ENCODE data around the gene PSMC4.

Gene PSMC4

DNA sequence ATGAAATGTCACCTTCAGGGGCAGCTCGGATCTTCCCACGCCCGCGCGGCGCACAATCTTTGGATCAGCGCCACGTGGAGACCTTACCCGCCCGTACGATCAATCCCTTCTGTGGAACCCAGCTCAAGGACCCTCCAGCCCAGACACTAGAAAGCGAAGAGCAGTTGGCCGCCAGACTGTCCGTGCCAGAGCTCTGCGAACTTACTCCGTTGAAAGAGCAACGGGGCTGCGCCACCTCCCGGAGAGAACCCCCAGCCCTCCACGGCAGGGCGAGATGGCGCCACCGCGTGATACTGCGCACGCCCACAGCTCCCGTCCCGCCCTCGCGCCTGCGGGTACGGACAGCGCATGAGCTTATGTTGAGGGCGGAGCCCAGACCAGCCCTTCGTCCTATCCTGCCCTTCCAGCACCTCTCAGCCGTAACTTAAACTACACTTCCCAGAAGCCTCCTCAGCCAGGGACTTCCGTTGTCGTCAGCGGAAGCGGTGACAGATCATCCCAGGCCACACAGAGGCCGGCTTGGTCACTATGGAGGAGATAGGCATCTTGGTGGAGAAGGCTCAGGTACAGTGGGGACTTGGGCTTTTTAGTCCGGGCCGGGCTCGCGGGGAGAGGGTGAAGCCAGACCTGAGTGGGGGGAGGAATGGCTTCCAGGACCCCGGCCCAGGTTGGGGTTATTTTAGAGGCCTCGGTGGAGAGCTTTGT, at the start of gene PSMC4:
Gene PSMC4, plus strand, starts transcription at position 491 of the 705 bp plus-strand sequence. Its CDS starts 38 bp downstream, at position 529.
- DNase-seq (ENCODE audit: low spot score) = peak; percentile 100

DNA sequence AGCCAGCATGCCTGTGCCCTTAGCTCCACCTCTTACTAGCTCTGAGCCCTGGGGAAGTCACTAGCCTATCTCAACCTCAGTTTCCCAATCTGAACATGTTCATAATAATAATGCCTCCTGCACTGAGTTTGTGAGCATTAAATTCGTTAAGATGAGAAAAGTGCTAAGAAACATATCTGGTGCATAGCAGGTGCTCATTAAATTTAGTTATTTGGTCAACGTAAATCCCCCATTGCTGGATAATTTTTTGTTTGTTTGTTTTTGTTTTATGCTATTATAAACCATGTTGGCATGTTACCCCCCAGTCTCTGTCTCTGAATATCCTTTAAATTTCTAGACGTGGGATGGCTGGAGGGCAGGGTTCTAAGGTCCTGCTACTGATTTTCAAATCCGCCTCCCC, 47.1 kb upstream of the PSMC4 start:
- no peak for DNase-seq (ENCODE audit: low spot score)

DNA sequence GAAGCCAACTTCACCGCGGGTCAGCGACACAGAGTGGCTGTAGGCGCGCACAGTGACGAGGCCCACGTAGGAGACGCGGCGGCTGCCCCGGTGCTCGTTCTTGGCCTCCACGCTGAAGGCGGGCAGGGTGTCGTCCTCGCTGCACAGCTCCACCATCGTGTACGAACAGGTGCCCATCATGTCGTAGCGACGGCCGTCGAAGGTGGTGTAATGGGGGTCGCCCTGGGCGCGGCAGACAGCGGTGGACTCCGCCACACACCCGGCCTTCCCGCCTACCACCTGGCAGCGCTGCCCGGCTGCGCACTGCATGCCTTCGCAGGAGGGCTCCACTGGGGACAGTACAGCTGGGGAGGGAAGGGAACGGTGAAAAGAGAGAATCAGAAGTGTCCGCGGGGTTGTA, 46.6 kb upstream of the PSMC4 start:
- DNase-seq (ENCODE audit: low spot score) = no peak

DNA sequence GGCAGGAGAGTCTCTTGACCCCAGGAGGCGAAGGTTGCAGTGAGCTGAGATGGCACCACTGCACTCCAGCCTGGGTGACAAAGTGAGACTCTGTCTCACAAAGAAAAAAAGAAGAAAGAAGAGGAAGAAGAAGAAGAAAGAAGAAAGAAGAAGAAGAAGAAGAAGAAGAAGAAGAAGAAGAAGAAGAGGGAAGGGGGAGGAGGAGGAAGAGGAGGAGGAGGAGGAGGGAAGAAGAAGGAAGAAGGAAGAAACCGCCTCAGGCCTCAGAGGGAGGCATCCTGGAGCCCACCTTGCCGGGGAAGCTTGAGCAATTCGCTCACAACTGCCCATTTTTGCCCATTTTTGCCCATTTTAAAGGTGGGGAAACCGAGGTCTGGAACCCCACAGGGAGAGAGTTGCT, 46.0 kb upstream of the PSMC4 start:
- no peak for DNase-seq (ENCODE audit: low spot score)

DNA sequence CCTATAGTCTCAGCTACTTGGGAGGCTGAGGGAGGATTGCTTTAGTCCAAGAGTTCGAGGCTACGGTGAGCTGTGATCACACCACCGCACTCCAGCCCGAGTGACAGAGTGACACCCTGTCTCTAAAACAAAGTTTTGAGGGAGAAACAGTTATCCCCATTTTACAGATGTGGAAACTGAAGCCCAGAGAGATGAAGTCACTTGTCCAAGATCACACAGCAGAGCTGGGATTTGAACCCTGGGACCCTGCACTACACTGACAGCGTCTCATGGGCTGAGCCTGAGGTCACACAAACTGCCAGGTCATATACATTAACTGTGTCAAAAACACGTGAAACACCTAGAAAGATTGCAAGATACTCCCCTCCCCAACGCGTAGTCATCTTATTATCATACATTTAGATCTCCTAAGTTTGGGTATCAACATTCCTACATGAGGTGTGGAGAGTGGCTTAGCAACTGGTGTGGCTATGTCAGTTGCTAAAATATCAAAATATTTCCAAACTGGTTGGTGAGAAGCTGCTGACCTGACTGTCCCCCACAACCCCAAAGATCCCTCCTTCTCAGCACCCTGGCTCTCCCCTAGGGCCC, 44.7 kb upstream of the PSMC4 start:
- no peak for DNase-seq (ENCODE audit: low spot score)

DNA sequence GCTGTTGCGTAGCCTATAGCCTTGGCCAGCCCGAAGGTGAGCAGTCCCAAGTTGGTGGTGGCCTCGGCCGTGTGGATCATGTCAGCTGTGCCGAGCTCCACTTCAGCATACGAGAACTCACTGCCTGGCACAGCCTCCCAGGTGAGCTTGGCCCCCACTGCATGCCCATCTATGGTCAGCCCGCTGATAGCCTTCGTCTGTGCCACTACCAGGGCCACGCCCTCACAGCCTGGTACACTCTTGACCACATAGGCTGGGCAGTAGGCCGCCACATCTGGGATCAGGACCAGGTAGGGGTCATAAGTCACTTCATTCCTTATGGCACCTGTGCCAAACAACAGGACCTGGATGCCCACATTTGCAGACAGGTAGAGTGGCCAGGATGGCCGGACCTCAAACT, 43.9 kb upstream of the PSMC4 start:
- DNase-seq (ENCODE audit: low spot score) = no peak

DNA sequence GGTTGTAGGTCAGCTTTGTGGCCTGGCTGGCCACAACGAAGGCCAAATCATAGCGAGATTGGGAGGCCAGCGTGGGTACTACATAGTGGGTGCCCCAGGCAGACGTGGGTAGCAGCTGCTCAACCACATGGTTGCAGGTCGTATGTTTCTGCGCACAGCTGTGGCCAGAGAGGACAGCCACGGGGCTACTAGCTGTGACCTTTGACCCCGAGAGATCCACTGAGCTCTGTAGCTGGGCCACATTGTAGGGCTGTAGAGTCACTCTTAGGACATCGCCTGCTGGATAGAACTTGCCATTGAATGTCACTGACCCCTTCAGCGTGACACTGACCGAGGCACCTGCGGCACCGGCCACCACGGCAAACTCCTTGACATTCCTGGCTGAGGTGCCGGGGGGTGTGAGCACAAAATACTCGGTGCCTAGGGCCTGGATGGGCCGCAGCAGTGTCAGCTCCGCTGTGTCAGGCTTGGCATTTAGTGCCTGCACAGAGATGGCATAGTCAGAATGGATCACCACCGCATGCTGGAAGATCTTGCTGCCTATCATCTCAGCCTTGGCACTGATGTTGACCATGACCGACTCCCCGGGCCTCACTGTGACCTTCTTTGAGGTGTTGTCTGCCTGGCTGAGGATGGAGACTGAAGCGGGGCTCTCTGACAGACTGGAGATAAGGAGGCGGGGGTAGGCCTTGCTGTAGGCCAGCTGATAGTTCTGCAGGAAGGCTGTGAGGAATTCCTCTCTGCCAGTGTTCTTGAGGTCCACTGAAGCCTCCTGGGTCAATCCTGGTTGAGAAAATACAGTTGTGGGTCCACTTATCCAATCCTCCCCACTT, 43.2 kb upstream of the PSMC4 start:
- DNase-seq (ENCODE audit: low spot score) = no peak

DNA sequence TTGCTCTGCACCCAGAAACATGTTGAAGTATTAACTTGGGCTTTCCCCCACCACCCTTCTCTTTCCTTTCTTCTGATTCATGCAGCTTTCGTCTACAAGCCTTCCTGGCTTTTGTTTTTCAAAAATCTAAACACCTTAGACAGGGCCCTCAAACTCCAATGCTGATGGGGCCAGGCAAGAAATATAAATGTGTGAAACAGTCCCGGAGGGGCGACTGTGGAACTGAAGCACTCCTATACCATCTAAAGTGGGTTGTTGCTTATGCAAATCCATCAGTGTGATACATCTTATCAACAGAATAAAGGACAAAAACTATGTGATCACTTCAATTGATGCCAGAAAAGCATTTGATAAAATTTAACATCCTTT, 42.6 kb upstream of the PSMC4 start:
- no peak for DNase-seq (ENCODE audit: low spot score)

DNA sequence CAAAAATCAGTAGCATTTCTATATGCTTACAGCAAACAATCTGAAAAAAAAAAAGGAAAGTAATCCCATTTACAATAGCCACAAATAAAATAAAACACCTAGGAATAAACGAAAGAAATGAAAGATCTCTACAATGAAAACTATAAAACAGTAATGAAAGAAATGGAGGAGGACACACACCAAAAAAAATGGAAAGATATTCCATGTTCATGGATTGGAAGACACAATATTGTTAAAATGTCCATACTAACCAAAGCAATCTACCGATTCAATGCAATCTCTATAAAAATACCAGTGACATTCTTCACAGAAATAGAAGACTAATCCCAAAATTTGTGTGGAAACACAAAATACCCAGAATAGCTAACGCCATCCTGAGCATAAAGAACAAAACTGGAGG, 41.2 kb upstream of the PSMC4 start:
- no peak for DNase-seq (ENCODE audit: low spot score)

DNA sequence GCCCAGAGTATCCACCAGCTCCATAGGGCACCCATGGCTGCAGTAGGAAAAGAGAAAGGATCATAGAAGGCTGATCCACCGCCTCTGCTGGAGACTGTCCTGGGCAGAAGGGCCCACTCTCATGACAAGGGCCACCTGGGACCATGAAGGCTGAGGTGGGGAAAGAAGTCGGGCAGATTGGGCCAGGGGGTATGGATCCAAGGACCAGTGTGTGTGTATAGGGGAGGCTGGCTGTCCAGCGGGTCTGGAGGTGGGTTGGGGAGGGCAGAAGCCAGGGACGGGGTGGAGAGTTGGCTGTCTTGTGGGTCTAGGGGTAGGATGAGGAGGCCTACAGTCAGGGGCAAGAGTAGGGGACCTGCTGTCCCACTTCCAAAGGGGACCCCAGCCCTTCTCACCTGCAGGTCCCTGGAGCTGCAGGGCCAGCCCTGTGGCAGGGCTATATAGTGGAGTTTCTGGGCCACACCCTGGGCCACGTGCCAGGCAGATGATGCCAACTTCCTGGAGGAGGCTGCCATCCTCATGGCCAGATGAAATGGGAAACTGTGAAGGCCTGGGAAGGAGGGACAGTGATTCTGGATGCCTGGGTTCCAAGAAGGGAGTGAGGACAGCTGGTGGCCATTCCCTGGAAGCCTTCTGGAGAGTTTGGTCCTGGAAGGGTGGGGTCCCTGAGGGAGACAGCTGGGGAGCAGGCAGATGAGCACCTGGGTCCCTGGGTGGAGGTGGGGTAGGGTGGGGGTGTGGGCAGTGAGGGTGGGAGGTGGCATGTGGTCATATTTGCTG, 36.2 kb upstream of the PSMC4 start, which contains the start of gene FCGBP:
Gene FCGBP, minus strand, starts transcription at position 51 of the 780 bp plus-strand sequence.
- no peak for DNase-seq (ENCODE audit: low spot score)

DNA sequence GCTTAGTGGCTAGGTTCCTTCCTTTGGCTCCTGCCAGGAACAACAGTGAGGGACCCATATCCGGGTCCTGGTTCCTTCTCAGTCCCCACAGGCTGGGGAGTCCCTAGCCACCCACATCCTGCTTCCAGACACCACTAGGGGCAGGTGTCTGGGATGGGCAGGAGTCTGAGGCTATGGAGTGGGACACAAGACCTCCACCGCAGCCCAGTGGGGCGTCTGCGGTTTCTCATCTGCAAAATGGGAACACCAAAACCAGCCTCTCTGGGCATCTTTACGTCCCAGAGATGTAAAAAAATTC, 35.7 kb upstream of the PSMC4 start:
- no peak for DNase-seq (ENCODE audit: low spot score)

DNA sequence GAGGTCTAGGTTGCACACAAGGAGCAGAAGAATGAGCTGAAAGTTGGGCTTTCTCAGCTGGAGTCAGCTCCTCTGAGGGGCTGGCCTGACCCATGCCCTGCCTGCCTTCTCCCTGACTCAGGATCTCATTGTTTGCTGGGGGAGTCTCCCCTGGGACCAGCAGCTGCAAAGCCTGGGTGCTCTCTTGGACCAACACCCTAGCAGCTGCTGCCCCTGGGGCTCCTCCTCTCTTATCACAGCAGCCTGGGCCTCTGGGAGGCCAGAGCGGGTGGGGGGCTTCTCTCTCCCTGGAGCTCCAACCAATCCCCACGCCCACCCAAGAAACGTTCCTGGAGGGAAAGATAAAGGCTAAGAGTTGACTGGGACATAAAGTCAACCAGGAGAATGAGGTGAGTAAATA, 34.9 kb upstream of the PSMC4 start:
- no peak for DNase-seq (ENCODE audit: low spot score)

DNA sequence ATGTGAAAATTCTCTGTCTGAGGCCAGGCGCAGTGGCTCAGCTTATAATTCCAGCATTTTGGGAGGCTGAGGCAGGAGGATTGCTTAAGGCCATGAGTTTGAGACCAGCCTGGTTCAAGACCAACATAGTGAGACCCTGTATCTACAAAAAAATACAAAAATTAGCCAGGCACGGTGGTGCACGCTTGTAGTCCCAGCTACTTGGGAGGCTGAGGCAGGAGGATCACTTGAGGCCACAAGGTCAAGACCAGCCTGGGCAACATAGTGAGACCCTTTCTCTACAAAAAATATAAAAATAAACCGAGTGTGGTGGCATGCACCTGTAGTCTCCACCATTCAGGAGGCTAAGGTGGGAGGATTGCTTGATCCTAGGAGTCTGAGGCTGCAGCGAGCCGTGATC, 34.3 kb upstream of the PSMC4 start:
- no peak for DNase-seq (ENCODE audit: low spot score)

DNA sequence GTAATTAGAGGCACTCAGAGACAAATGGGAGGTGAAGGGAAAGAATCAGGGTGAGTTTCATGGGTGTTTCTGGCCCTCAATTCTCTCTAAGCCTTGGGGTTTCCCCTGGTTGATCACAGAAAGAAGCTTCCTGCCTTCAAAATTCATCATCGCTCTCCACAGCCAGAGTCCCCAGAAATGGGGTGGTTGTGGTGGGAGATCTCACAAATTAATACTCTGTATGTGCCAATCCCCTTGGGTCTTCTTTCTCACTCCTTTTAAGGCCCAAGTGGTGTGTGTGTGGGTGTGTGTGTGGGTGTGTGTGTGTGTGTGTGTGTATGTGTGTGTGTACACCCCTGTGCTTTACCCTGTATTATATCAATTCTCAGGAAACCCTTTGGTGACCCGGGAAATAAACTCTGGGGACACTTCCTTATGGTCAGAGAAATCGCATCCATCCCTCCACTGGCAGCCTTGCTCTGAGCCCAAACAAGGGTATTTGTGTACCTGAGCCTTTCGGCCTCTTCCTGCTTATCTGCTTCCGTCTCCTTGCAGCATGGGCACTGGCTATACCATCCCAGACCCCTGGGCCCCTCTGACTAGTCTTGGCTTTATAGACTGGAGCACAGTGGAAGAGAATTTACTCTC, 33.8 kb upstream of the PSMC4 start:
- DNase-seq (ENCODE audit: low spot score) = no peak

DNA sequence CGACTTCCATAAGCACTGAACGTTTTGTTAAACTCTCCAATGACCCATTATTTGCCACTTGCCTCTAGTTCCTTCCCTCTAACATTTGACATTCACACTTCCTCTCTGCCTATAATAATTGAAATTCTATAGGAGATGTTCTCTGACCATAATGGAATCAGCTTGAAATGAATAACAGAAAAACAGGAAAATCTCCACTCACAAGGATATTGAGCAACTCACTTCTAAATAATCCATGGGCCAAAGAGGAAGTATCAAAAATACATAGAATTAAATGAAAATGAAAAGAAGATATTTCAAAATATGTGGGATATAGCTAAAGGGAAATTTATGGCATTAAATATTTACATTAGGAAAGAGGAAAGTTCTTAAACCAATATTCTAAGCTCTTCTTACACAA, 33.2 kb upstream of the PSMC4 start:
- DNase-seq (ENCODE audit: low spot score) = no peak

DNA sequence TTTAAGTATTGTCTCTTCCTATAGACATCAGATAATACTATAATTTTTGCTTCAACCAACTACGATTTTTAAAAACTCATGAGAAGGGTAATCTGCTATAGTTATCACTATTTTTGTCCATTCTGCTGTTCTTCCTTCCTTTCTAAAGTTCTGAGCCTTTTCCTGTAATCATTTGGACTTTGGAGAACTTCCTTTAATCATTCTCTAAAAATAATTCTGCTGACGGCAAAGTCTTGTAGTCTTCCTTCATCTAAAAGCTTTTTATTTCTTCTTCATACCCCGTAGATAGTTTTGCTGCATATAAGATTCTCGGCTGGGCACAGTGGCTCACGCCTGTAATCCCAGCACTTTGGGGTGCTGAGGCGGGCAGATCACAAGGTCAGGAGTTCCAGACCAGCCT, 31.4 kb upstream of the PSMC4 start:
- DNase-seq (ENCODE audit: low spot score) = no peak

DNA sequence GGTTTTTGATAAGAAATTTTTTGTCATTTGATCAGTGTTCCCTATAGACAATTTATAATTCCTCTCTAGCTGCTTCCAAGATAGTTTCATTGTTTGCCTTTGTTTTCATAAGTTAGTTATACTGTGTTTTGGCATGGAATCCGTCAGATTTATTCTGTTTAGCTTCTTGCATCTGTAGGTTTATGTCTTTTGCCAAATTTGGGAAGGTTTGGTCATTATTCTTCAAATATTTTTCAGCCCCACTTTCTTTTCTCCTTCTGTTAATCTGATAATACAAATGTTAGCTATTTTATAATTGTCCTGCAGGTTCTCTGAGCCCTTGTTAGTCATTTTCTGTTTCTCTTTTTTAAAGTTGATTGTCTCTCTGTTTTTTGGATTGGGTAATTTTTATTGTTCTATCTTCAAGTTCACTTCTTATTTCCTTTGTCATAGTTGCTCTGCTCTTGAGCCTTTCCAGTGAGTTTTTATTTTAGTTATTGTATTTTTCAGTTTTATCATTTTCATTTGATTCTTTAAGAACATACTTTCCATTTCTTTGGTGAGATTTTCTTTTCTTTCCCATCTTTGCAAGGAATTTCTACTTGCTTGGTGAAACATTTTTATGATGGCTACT, 30.6 kb upstream of the PSMC4 start:
- no peak for DNase-seq (ENCODE audit: low spot score)

DNA sequence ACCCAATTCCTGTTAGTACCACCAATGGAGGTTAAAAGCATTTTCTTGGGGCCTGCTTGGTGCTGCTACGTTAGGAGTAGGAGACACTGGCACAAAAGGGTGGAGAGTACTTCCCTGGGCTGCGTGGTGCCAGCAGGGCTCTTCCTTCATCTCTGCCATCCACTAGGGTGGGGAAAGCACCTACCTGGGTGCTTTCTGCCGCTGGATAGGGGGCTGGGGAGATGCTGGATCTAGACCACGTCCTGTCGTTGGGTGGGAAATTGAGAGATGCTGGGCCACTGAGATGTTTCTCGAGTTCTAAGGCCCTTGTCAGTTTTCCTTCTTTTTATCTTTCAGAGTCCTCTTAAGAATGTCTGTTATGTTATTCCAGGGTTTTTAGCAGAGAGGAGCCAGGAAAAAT, 29.8 kb upstream of the PSMC4 start:
- DNase-seq (ENCODE audit: low spot score) = no peak

DNA sequence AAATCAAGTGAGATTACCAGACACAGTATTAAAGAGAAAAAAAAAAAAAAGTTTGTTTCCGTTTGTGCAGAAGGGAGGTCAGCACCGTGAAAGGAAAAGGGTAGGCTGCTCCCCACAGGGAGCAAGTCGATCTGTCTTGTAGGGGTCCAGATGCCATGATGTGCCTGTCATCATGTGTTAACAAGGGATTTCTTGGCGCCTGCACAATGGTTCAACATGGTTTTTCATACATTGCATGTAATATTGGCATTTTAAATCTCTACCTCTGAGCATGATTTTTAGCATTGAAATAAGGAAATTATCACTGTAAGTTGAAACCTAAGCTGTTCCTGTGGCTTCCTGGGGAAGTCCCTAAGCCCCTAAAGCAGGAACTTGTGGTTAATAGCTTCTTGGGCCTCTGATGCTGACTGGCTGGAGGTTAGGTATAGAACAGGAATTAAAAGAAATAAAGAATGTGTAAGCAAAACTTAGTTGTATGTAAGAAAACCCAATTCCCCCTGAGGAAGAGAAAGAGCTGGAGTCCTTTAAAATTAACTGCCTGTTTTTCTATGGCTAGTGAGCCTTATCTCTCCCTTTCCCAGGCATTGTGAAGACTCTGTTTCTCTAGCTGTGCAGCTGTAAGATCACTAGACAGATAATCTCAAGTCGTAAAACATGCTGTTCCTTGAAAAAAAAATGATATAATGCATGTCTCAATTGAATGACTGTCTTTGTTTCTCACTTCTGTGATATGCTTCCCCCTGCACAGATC, 29.2 kb upstream of the PSMC4 start:
- DNase-seq (ENCODE audit: low spot score) = no peak

DNA sequence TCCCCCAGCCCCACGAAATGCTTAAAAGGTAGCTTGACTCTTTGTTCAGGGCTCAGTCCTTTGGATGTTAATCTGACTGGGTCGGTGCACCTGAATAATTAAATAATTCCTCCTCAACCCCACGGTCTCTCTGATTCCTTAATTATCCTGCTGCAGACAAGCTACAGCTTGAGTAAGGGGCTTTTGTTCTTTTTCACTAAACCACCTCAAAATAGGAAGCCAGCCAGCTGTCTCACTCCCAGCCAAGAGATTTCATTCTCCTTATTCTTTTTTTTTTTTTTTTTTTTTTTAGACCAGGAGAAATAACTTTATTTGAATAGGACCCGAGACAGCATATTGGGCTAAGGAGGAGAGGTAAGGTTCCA, 28.6 kb upstream of the PSMC4 start:
- DNase-seq (ENCODE audit: low spot score) = no peak

DNA sequence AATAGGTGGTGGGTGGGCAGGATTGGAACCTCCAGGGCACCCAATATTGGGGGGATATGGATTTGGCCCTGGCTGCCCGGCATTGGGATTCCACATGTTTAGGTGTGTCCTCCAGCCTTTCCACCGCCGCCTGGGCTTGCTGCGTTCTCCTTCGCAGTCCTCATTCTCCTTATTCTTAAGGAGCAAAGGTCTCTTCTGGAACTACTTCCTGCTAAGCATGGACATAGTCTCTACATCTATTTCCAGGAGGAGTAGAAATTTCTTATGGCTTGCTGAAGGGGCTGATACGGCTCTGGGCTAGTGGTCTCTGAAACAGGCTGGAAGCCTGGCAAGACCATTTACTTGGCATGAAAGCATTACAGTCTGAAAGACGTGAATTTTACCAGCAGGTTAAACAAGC, 27.4 kb upstream of the PSMC4 start:
- DNase-seq (ENCODE audit: low spot score) = no peak
